A549 (cell line): ENCODE measurements around the gene CCL20. TPM values are rescaled to one million over a fixed set of nuclear protein-coding genes. Genes with fewer than 3 reads are reported as not detected.
A peak's percentile ranks its signal among the peaks of the same experiment; 100 is the strongest.

Source experiments
- ATAC-seq, 2 experiments: fragments of 200-7000 bp in 1 of 2; fragments of >200 bp in 1 of 2; cut with Nextera tagmentation in 1 of 2; cut with Tn5 transposase in 1 of 2; 3 replicates each; pipeline versions ENCODE4 v1.8.0 to v1.9.1; 2018 to 2020; ENCODE audit warnings: mild to moderate bottlenecking in 1 of 2, moderate library complexity in 1 of 2
- CTCF ChIA-PET: fragments of 300-600 bp; sonication (Branson Sonifier 250); formaldehyde crosslinking; extraction: SDS; loops from one replicate; lab custom pipeline; 2021; ENCODE audit warnings: antibody characterized with exemption, inconsistent platforms; lab: Yijun Ruan, JAX
- POLR2A ChIA-PET: fragments of 350-600 bp; formaldehyde crosslinking; extraction: SDS; loops from one replicate; lab custom pipeline; 2021; ENCODE audit warnings: antibody characterized with exemption, inconsistent platforms; lab: Yijun Ruan, JAX
- DNase-seq, 2 experiments: peaks; one replicate each; pipeline versions ENCODE4 v3.0.0 to v3.0.0-alpha.2; 2011 to 2016; ENCODE audit warnings: low read depth in 1 of 2, low spot score in 1 of 2
- FAIRE-seq: peaks from 2 replicates; lab custom pipeline; 2011; peaks lifted over from hg19 to GRCh38; lab: Jason Lieb, UNC
- H3K27ac ChIP-seq, 2 experiments: fragments of >200 bp; sonication (Bioruptor Twin); formaldehyde crosslinking; 3 replicates each; pipeline ENCODE4 v1.5.1; 2016 to 2017
- H3K4me1 ChIP-seq: fragments of >200 bp; sonication (Bioruptor Twin); formaldehyde crosslinking; 3 replicates; pipeline ENCODE4 v1.6.1; 2016
- H3K4me2 ChIP-seq: fragments of >200 bp; sonication (Bioruptor Twin); formaldehyde crosslinking; 3 replicates; pipeline ENCODE4 v1.6.1; 2016
- H3K4me3 ChIP-seq: fragments of >200 bp; sonication (Bioruptor Twin); formaldehyde crosslinking; 3 replicates; pipeline ENCODE4 v1.5.1; 2016
- H3K9me3 ChIP-seq: fragments of >200 bp; sonication (Bioruptor Twin); formaldehyde crosslinking; 3 replicates; pipeline ENCODE4 v1.6.1; 2016
- BHLHE40 ChIP-seq: IDR thresholded peaks from 2 replicates; pipeline ENCODE4 v1.6.1; 2012; ENCODE audit warnings: low read depth, low read length, inconsistent platforms
- CBX2 ChIP-seq: fragments of 200-600 bp; sonication (generic); IDR thresholded peaks from 2 replicates; pipeline ENCODE4 v1.6.1; 2016; ENCODE audit warnings: low read depth, mild to moderate bottlenecking, borderline replicate concordance
- CEBPB ChIP-seq, 2 experiments: fragments of >200 bp in 1 of 2; sonication (Bioruptor Twin) in 1 of 2; formaldehyde crosslinking in 1 of 2; IDR thresholded peaks; 2 replicates each; pipeline ENCODE4 v1.6.1; 2012 to 2016
- FOSB ChIP-seq: fragments of 250-450 bp; sonication (Bioruptor Pico); IDR thresholded peaks from 2 replicates; pipeline ENCODE4 v1.5.0; 2020; ENCODE audit warnings: mild to moderate bottlenecking, moderate library complexity
- GATA3 ChIP-seq: IDR thresholded peaks from 2 replicates; pipeline ENCODE4 v1.6.1; 2012; ENCODE audit warnings: borderline replicate concordance
- HOXB13 ChIP-seq: fragments of 250-450 bp; sonication (Bioruptor Pico); IDR thresholded peaks from 2 replicates; pipeline ENCODE4 v1.5.0; 2020; ENCODE audit warnings: low read depth, mild to moderate bottlenecking, moderate library complexity
- HOXB5 ChIP-seq: fragments of 250-450 bp; sonication (Bioruptor Pico); IDR thresholded peaks from 2 replicates; pipeline ENCODE4 v1.5.0; 2020; ENCODE audit warnings: mild to moderate bottlenecking, moderate library complexity
- JUNB ChIP-seq: fragments of >200 bp; sonication (Bioruptor Twin); formaldehyde crosslinking; IDR thresholded peaks from 2 replicates; pipeline ENCODE4 v1.6.1; 2016
- KDM5A ChIP-seq: fragments of 200-600 bp; sonication (generic); IDR thresholded peaks from 2 replicates; pipeline ENCODE4 v1.6.1; 2016; ENCODE audit warnings: antibody characterized with exemption, mild to moderate bottlenecking
- MAFK ChIP-seq: fragments of 450-650 bp; IDR thresholded peaks from 2 replicates; pipeline ENCODE4 v1.6.1; 2014; ENCODE audit not compliant: partially characterized antibody
- NPAS2 ChIP-seq: fragments of 250-450 bp; sonication (Bioruptor Pico); IDR thresholded peaks from 2 replicates; pipeline ENCODE4 v1.8.0; 2022; ENCODE audit warnings: mild to moderate bottlenecking, moderate library complexity, borderline replicate concordance
- NR3C1 ChIP-seq: fragments of >200 bp; sonication (Bioruptor Twin); formaldehyde crosslinking; IDR thresholded peaks from 3 replicates; pipeline ENCODE4 v1.6.1; 2017
- PHF8 ChIP-seq: fragments of 200-600 bp; sonication (generic); IDR thresholded peaks from 2 replicates; pipeline ENCODE4 v1.6.1; 2016; ENCODE audit warnings: low read depth, mild to moderate bottlenecking, antibody characterized with exemption, moderate library complexity, borderline replicate concordance
- POLR2A ChIP-seq: IDR thresholded peaks from 2 replicates; pipeline ENCODE4 v1.6.1; 2012; ENCODE audit warnings: mild to moderate bottlenecking, low read length
- RAD21 ChIP-seq, 2 experiments: fragments of >200 bp in 1 of 2; sonication (Bioruptor Twin) in 1 of 2; formaldehyde crosslinking in 1 of 2; IDR thresholded peaks in 1 of 2; conservative IDR thresholded peaks in 1 of 2; 2 replicates in 1 of 2; 3 replicates in 1 of 2; pipeline ENCODE4 v1.6.1; 2012 to 2018; ENCODE audit warnings: inconsistent platforms in 1 of 2
- RCOR1 ChIP-seq: fragments of 150-350 bp; IDR thresholded peaks from 2 replicates; pipeline ENCODE4 v1.6.1; 2014; ENCODE audit warnings: antibody characterized with exemption, low read length, low read depth
- TP53 ChIP-seq: fragments of 250-450 bp; sonication (Bioruptor Pico); IDR thresholded peaks from 2 replicates; pipeline ENCODE4 v1.5.0; 2021; ENCODE audit warnings: mild to moderate bottlenecking, moderate library complexity
- ZC3H11A ChIP-seq: fragments of 450-650 bp; IDR thresholded peaks from 2 replicates; pipeline ENCODE4 v1.6.1; 2014; ENCODE audit warnings: antibody characterized with exemption, mild to moderate bottlenecking
- ZFP36 ChIP-seq: fragments of 450-650 bp; IDR thresholded peaks from 2 replicates; pipeline ENCODE4 v1.6.1; 2014; ENCODE audit warnings: borderline replicate concordance; ENCODE audit not compliant: partially characterized antibody
- ZSCAN20 ChIP-seq: fragments of 250-450 bp; sonication (Bioruptor Pico); IDR thresholded peaks from 2 replicates; pipeline ENCODE4 v1.8.0; 2022; ENCODE audit warnings: mild to moderate bottlenecking, moderate library complexity
- WGBS: methylation state at CpG from one replicate; pipeline ENCODE4 v1.1.6; 2017; ENCODE audit errors: missing lambda C conversion rate; 5-methylcytosine and 5-hydroxymethylcytosine counted together
- polyA plus RNA-seq, 4 experiments: library from polyadenylated mRNA; depleted of rRNA in 3 of 4; stranded (reverse); fragments of >200 nt; fragmentation: RNase III in 1 of 4; extraction: RNeasy Plus Mini Kit Qiagen cat#74134 plus additional on column Dnase treatment in 1 of 4; gene quantifications; 2 replicates in 3 of 4; 3 replicates in 1 of 4; pipeline ENCODE4 v1.2.3, GENCODE V29; 2011 to 2017
- TF ChIP-seq, protein P1 (sequence below): fragments of 450-650 bp; IDR thresholded peaks from 2 replicates; pipeline ENCODE4 v1.6.1; 2014; ENCODE audit warnings: antibody characterized with exemption
- TF ChIP-seq, protein P2 (sequence below): fragments of 150-350 bp; IDR thresholded peaks from 2 replicates; pipeline ENCODE4 v1.6.1; 2014; ENCODE audit warnings: low read depth, mild to moderate bottlenecking, low read length
- TF ChIP-seq, protein P3 (sequence below): IDR thresholded peaks from 2 replicates; pipeline ENCODE4 v1.6.1; 2012
- TF ChIP-seq, protein P4 (sequence below): fragments of >200 bp; sonication (Bioruptor Twin); formaldehyde crosslinking; IDR thresholded peaks from 2 replicates; pipeline ENCODE4 v1.6.1; 2016
- TF ChIP-seq, protein P5 (sequence below): fragments of >200 bp; sonication (Bioruptor Twin); formaldehyde crosslinking; IDR thresholded peaks from 3 replicates; pipeline ENCODE4 v1.6.1; 2016
- TF ChIP-seq, protein P6 (sequence below): fragments of >200 bp; sonication (Bioruptor Twin); formaldehyde crosslinking; IDR thresholded peaks from 3 replicates; pipeline ENCODE4 v1.5.1; 2016
- TF ChIP-seq, protein P7 (sequence below): fragments of 250-450 bp; sonication (Bioruptor Pico); IDR thresholded peaks from 2 replicates; pipeline ENCODE4 v1.5.0; 2020; ENCODE audit warnings: low read depth, mild to moderate bottlenecking, moderate library complexity

The CCL20 gene
- polyA plus RNA-seq, 2 of the 4 experiments (the other 2 are of a cell fraction), result 0.43 to 3.4 TPM

DNA sequence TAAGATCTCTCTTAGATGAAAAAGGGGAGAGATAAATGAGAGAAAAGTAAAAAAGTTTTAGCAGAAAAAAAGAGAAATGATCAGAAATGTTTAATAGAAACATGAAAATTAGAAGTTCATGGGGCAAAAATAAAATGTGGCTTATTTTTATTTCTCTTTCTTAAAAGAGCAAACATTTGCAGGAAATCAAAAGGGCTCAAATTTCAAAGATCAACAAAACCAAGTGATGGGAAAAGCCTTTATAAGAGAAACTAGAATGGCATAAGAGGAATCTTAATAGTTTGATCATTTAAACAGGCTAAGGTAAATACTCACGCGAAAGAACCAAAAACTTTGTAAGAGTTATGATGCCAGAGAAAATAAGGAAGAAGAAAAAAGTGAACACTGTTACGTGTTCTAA, 34.5 kb downstream of the CCL20 start:
- POLR2A ChIA-PET, result no interaction called here
- H3K4me1 ChIP-seq, result peaks cover 13% of the 10 kb centered on the region
- H3K4me2 ChIP-seq, result no peak overlapping the region
- CTCF ChIA-PET, result no interaction called here
- H3K27ac ChIP-seq, result peak overlapping the region; percentile 6 to 13; a peak in 1 of 6 replicates
- TF ChIP-seq, protein P1, sequence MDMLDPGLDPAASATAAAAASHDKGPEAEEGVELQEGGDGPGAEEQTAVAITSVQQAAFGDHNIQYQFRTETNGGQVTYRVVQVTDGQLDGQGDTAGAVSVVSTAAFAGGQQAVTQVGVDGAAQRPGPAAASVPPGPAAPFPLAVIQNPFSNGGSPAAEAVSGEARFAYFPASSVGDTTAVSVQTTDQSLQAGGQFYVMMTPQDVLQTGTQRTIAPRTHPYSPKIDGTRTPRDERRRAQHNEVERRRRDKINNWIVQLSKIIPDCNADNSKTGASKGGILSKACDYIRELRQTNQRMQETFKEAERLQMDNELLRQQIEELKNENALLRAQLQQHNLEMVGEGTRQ, result no peak
- TF ChIP-seq BHLHE40, result no peak
- TF ChIP-seq KDM5A, result no peak
- no peak for TF ChIP-seq JUNB
- TF ChIP-seq NR3C1, result no peak
- TF ChIP-seq, protein P2, sequence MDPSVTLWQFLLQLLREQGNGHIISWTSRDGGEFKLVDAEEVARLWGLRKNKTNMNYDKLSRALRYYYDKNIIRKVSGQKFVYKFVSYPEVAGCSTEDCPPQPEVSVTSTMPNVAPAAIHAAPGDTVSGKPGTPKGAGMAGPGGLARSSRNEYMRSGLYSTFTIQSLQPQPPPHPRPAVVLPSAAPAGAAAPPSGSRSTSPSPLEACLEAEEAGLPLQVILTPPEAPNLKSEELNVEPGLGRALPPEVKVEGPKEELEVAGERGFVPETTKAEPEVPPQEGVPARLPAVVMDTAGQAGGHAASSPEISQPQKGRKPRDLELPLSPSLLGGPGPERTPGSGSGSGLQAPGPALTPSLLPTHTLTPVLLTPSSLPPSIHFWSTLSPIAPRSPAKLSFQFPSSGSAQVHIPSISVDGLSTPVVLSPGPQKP, result no peak
- TF ChIP-seq MAFK, result no peak
- TF ChIP-seq, protein P3, sequence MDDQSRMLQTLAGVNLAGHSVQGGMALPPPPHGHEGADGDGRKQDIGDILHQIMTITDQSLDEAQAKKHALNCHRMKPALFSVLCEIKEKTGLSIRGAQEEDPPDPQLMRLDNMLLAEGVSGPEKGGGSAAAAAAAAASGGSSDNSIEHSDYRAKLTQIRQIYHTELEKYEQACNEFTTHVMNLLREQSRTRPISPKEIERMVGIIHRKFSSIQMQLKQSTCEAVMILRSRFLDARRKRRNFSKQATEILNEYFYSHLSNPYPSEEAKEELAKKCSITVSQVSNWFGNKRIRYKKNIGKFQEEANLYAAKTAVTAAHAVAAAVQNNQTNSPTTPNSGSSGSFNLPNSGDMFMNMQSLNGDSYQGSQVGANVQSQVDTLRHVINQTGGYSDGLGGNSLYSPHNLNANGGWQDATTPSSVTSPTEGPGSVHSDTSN, result no peak
- no peak for TF ChIP-seq NPAS2 (CRISPR knock-in tag)
- TF ChIP-seq, protein P4, sequence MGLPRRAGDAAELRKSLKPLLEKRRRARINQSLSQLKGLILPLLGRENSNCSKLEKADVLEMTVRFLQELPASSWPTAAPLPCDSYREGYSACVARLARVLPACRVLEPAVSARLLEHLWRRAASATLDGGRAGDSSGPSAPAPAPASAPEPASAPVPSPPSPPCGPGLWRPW, result no peak
- TF ChIP-seq GATA3, result no peak
- ATAC-seq, result no peak
- WGBS, result 33% methylated on average over 3 of the region's 3 CpGs
- no peaks in the 10 kb centered on the region for H3K9me3 ChIP-seq
- DNase-seq, result no peak
- no peak overlapping the region for H3K4me3 ChIP-seq
- no peak for FAIRE-seq

DNA sequence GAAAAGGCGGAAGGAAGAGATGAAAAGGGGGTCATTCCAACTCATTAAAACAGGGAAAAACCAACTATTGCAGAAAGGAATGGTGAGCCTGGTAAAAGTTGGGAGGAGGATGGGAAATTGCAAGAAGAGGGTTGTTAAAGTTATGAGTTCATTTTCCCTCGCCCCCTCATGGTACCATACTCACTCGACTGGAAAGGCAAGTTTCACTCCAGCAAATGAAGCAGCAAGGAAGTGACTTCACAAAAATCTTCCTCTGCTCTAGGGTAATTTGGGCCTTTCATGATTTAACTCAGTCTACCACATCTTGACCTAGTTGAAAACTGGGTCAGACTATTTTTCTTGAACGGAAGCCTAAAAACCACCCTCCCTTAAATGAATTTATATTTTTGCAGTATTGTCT, 34.9 kb downstream of the CCL20 start:
- no peak for FAIRE-seq
- ChIA-PET POLR2A (no interaction called here), CTCF (no interaction called here)
- H3K27ac ChIP-seq, result peak overlapping the region; percentile 6 to 13; a peak in 1 of 6 replicates
- H3K4me2 ChIP-seq, result no peak overlapping the region
- WGBS, result 87% methylated on average over 4 of the region's 4 CpGs
- no peak for TF ChIP-seq ZSCAN20 (CRISPR knock-in tag)
- TF ChIP-seq CEBPB (IDR thresholded peaks at IDR 0.05), result no peak
- TF ChIP-seq RAD21 (conservative IDR thresholded peaks at IDR 0.05 in 1 of 2, IDR thresholded peaks at IDR 0.05 in 1 of 2), result no peak
- no peak for TF ChIP-seq FOSB
- no peak for TF ChIP-seq CBX2
- TF ChIP-seq MAFK, result no peak
- TF ChIP-seq RCOR1, result no peak
- TF ChIP-seq HOXB13 (CRISPR knock-in tag), result no peak
- TF ChIP-seq, protein P5, sequence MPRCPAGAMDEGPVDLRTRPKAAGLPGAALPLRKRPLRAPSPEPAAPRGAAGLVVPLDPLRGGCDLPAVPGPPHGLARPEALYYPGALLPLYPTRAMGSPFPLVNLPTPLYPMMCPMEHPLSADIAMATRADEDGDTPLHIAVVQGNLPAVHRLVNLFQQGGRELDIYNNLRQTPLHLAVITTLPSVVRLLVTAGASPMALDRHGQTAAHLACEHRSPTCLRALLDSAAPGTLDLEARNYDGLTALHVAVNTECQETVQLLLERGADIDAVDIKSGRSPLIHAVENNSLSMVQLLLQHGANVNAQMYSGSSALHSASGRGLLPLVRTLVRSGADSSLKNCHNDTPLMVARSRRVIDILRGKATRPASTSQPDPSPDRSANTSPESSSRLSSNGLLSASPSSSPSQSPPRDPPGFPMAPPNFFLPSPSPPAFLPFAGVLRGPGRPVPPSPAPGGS, result no peak
- no peak for TF ChIP-seq ZFP36
- TF ChIP-seq, protein P1, result no peak
- TF ChIP-seq, protein P6, sequence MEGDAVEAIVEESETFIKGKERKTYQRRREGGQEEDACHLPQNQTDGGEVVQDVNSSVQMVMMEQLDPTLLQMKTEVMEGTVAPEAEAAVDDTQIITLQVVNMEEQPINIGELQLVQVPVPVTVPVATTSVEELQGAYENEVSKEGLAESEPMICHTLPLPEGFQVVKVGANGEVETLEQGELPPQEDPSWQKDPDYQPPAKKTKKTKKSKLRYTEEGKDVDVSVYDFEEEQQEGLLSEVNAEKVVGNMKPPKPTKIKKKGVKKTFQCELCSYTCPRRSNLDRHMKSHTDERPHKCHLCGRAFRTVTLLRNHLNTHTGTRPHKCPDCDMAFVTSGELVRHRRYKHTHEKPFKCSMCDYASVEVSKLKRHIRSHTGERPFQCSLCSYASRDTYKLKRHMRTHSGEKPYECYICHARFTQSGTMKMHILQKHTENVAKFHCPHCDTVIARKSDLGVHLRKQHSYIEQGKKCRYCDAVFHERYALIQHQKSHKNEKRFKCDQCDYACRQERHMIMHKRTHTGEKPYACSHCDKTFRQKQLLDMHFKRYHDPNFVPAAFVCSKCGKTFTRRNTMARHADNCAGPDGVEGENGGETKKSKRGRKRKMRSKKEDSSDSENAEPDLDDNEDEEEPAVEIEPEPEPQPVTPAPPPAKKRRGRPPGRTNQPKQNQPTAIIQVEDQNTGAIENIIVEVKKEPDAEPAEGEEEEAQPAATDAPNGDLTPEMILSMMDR, result no peak
- no peak for TF ChIP-seq HOXB5 (CRISPR knock-in tag)
- TF ChIP-seq PHF8, result no peak
- TF ChIP-seq ZC3H11A, result no peak
- TF ChIP-seq KDM5A, result no peak
- TF ChIP-seq, protein P7, sequence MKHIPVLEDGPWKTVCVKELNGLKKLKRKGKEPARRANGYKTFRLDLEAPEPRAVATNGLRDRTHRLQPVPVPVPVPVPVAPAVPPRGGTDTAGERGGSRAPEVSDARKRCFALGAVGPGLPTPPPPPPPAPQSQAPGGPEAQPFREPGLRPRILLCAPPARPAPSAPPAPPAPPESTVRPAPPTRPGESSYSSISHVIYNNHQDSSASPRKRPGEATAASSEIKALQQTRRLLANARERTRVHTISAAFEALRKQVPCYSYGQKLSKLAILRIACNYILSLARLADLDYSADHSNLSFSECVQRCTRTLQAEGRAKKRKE (CRISPR knock-in tag), result no peak
- TF ChIP-seq NR3C1, result no peak
- no peak for TF ChIP-seq POLR2A
- TF ChIP-seq TP53 (CRISPR knock-in tag), result no peak
- TF ChIP-seq, all 56 proteins: peak for 0
- no peak overlapping the region for H3K4me3 ChIP-seq
- H3K4me1 ChIP-seq, result peaks cover 17% of the 10 kb centered on the region
- DNase-seq (no peak), ATAC-seq (no peak)
- H3K9me3 ChIP-seq, result no peaks in the 10 kb centered on the region
